Cardiac atrium fibroblast (primary cell): ENCODE results near the gene FRG2B. TPM values are rescaled to one million over a fixed set of nuclear protein-coding genes. Genes with fewer than 3 reads are reported as not detected.

Experiments
- total RNA-seq: library from RNA; depleted of rRNA; stranded (reverse); fragments of >200 nt; gene quantifications from 2 replicates; pipeline ENCODE4 v1.2.3, GENCODE V29; 2015

Gene FRG2B
- total RNA-seq: not detected in 2 replicates

GRCh38 chr10:133626695-133627094, at the start of gene FRG2B:
Gene FRG2B (minus strand): TSS chr10:133626795. CDS start chr10:133626742, 53 bp downstream.

Other genes with a start within 250 kb of the FRG2B start
- 5.6 and 7.6 TPM in 2 replicates for gene PAOX, start 247.5 kb downstream of the FRG2B start, total RNA-seq
- 24.3 and 25.6 TPM in 2 replicates for gene MTG1, start 232.6 kb downstream of the FRG2B start, total RNA-seq
- gene SPRN, start 202.2 kb downstream of the FRG2B start, total RNA-seq: 1.3 and 2.9 TPM in 2 replicates
- 0.54 TPM in 1 of 2 replicates, not detected in the other for gene SCART1, start 172.8 kb downstream of the FRG2B start, total RNA-seq
- not detected in 2 replicates for gene CYP2E1, start 99.4 kb downstream of the FRG2B start, total RNA-seq
- not detected in 2 replicates for gene SYCE1, start 61.2 kb downstream of the FRG2B start, total RNA-seq